ENCODE data around the gene LRP5.

The LRP5 gene

GRCh38 chr11:68379206-68379605, 66.8 kb downstream of the LRP5 start:
- H3K4me3 Mint-ChIP-seq, result peak overlapping the region; percentile 40

GRCh38 chr11:68380786-68381622, 68.6 kb downstream of the LRP5 start:
- no peaks in the 10 kb centered on the region for H3K27me3 Mint-ChIP-seq (ENCODE audit: low read depth, poor library complexity)
- peaks cover 4% of the 10 kb centered on the region for H3K36me3 Mint-ChIP-seq (ENCODE audit: low read depth)
- DNase-seq, result no peak
- peaks cover 35% of the 10 kb centered on the region for H3K4me1 Mint-ChIP-seq
- H3K4me3 Mint-ChIP-seq, result no peak overlapping the region
- TF ChIP-seq CTCF (IDR thresholded peaks at IDR 0.05), result no peak
- H3K9me3 Mint-ChIP-seq, result no peaks in the 10 kb centered on the region
- H3K27ac Mint-ChIP-seq, result peak overlapping the region; percentile 84

More at GRCh38 chr11:68379206-68379605, 66.8 kb downstream of the LRP5 start:
- Mint-ChIP-seq H3K9me3 (no peaks in the 10 kb centered on the region), H3K27ac (peak overlapping the region; percentile 83), H3K4me1 (peaks cover 46% of the 10 kb centered on the region), H3K36me3 (ENCODE audit: low read depth) (no peaks in the 10 kb centered on the region), H3K27me3 (ENCODE audit: low read depth, poor library complexity) (no peaks in the 10 kb centered on the region)
- no peak for TF ChIP-seq CTCF (IDR thresholded peaks at IDR 0.05)
- DNase-seq, result peak; percentile 52

- no peak for DNase-seq
- H3K27ac Mint-ChIP-seq, result peak overlapping the region; percentile 32
- H3K4me1 Mint-ChIP-seq, result peaks cover 35% of the 10 kb centered on the region
- H3K9me3 Mint-ChIP-seq, result no peaks in the 10 kb centered on the region
- H3K27me3 Mint-ChIP-seq (ENCODE audit: low read depth, poor library complexity), result no peaks in the 10 kb centered on the region
- H3K4me3 Mint-ChIP-seq, result no peak overlapping the region
- TF ChIP-seq CTCF (IDR thresholded peaks at IDR 0.05), result no peak
- H3K36me3 Mint-ChIP-seq (ENCODE audit: low read depth), result peaks cover 4% of the 10 kb centered on the region
Observed at GRCh38 chr11:68381716-68382115, 69.3 kb downstream of the LRP5 start.

- no peak for TF ChIP-seq CTCF (IDR thresholded peaks at IDR 0.05)
- peaks cover 4% of the 10 kb centered on the region for H3K36me3 Mint-ChIP-seq (ENCODE audit: low read depth)
- no peaks in the 10 kb centered on the region for H3K27me3 Mint-ChIP-seq (ENCODE audit: low read depth, poor library complexity)
- no peaks in the 10 kb centered on the region for H3K9me3 Mint-ChIP-seq
- H3K4me3 Mint-ChIP-seq, result no peak overlapping the region
- peak overlapping the region; percentile 32 for H3K27ac Mint-ChIP-seq
- H3K4me1 Mint-ChIP-seq, result peaks cover 35% of the 10 kb centered on the region
- DNase-seq, result no peak
Observed at GRCh38 chr11:68382358-68382998, 70.1 kb downstream of the LRP5 start.

GRCh38 chr11:68383976-68384501, 71.6 kb downstream of the LRP5 start:
- Mint-ChIP-seq H3K27ac (no peak overlapping the region), H3K4me3 (no peak overlapping the region), H3K4me1 (peaks cover 34% of the 10 kb centered on the region), H3K36me3 (ENCODE audit: low read depth) (peaks cover 4% of the 10 kb centered on the region), H3K9me3 (no peaks in the 10 kb centered on the region), H3K27me3 (ENCODE audit: low read depth, poor library complexity) (no peaks in the 10 kb centered on the region)
- peak; percentile 85 for TF ChIP-seq CTCF (IDR thresholded peaks at IDR 0.05)
- peak; percentile 77 for DNase-seq

Measured in nephron progenitor cell (in vitro differentiated cells).